ENCODE results near the gene GDF7.

Gene GDF7

GRCh38 chr2:20629581-20630171 lies 37.3 kb upstream of the GDF7 start:
- no peak for DNase-seq

GRCh38 chr2:20630967-20631366 lies 36.0 kb upstream of the GDF7 start:
- DNase-seq, result no peak

- no peak for DNase-seq
Observed at GRCh38 chr2:20631617-20632307, 35.2 kb upstream of the GDF7 start.

GRCh38 chr2:20632446-20632990 lies 34.4 kb upstream of the GDF7 start:
- no peak for DNase-seq

GRCh38 chr2:20633001-20633400 lies 33.9 kb upstream of the GDF7 start:
- DNase-seq, result no peak

GRCh38 chr2:20633794-20634506 lies 33.0 kb upstream of the GDF7 start:
- DNase-seq, result no peak

- no peak for DNase-seq
Observed at GRCh38 chr2:20634507-20635112, 32.3 kb upstream of the GDF7 start.

- DNase-seq, result no peak
Observed at GRCh38 chr2:20635113-20635510, 31.8 kb upstream of the GDF7 start.

GRCh38 chr2:20635675-20636584 lies 31.0 kb upstream of the GDF7 start:
- peak; percentile 35 for DNase-seq

GRCh38 chr2:20637147-20637546 lies 29.8 kb upstream of the GDF7 start:
- no peak for DNase-seq

- DNase-seq, result no peak
Observed at GRCh38 chr2:20638014-20638413, 28.9 kb upstream of the GDF7 start.

GRCh38 chr2:20638646-20639430 lies 28.1 kb upstream of the GDF7 start:
- DNase-seq, result no peak

- no peak for DNase-seq
Observed at GRCh38 chr2:20640411-20641122, 26.4 kb upstream of the GDF7 start.

GRCh38 chr2:20641123-20641985 lies 25.6 kb upstream of the GDF7 start:
- no peak for DNase-seq

- DNase-seq, result peak; percentile 81
Observed at GRCh38 chr2:20642055-20642971, 24.6 kb upstream of the GDF7 start.

- no peak for DNase-seq
Observed at GRCh38 chr2:20643060-20643459, 23.9 kb upstream of the GDF7 start.

GRCh38 chr2:20643826-20644225 lies 23.1 kb upstream of the GDF7 start:
- no peak for DNase-seq

GRCh38 chr2:20645301-20645701 lies 21.6 kb upstream of the GDF7 start:
- DNase-seq, result no peak

- no peak for DNase-seq
Observed at GRCh38 chr2:20645761-20646160, 21.2 kb upstream of the GDF7 start.

Measured in CD4-positive, alpha-beta T cell treated with Interleukin-6 for 4 hours (primary cell).